ENCODE results near the gene SH3PXD2A.

GRCh38 chr10:103877861-103878260, 22.5 kb upstream of the SH3PXD2A start:
- TF ChIP-seq CTCF (IDR thresholded peaks at IDR 0.05) = no peak
- no peak for TF ChIP-seq POLR2A (IDR thresholded peaks at IDR 0.05)
- no peak for TF ChIP-seq EP300 (IDR thresholded peaks at IDR 0.05)
